Measurements from ENCODE around the gene KLHL14.

DNA sequence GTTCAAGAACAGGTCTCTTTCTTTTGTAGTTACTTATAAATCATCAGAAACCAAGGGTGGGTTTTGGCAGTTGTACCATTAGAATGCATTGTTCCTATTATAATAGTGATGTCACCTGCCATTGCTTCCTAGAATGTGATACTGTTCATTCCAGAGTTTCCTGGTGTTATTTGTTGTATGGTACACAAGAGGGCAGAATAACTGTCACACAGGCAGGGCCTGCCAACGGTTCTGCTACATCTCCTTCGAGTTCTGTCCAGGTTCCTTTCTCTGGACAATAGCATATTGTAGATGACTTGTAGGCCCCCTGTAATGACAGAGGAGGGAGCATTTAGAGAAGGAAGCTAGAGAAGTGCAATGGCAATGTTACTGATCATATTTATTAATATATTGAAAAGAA, 98.3 kb downstream of the KLHL14 start:
- TF ChIP-seq, protein P1, sequence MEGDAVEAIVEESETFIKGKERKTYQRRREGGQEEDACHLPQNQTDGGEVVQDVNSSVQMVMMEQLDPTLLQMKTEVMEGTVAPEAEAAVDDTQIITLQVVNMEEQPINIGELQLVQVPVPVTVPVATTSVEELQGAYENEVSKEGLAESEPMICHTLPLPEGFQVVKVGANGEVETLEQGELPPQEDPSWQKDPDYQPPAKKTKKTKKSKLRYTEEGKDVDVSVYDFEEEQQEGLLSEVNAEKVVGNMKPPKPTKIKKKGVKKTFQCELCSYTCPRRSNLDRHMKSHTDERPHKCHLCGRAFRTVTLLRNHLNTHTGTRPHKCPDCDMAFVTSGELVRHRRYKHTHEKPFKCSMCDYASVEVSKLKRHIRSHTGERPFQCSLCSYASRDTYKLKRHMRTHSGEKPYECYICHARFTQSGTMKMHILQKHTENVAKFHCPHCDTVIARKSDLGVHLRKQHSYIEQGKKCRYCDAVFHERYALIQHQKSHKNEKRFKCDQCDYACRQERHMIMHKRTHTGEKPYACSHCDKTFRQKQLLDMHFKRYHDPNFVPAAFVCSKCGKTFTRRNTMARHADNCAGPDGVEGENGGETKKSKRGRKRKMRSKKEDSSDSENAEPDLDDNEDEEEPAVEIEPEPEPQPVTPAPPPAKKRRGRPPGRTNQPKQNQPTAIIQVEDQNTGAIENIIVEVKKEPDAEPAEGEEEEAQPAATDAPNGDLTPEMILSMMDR (conservative IDR thresholded peaks at IDR 0.05; ENCODE audit: low read depth in 2 of 2): peak; percentile 43 to 57
- no peak for TF ChIP-seq POLR2AphosphoS5 (IDR thresholded peaks at IDR 0.05; ENCODE audit: low read depth)

Data from GM23338 (cell line).